Stimulated activated CD8-positive, alpha-beta memory T cell treated with anti-CD3 and anti-CD28 coated beads, Interleukin-15, amount 100 ng/mL, for 24 hours (primary cell): ENCODE measurements around the gene BLNK.
"Not testable (repeated sequence)": the region's sequence is repeated elsewhere in the genome, so short reads cannot be mapped to it uniquely, and the experiment has no call there.

ENCODE experiments used
- DNase-seq: peaks from one replicate; pipeline ENCODE4 v3.0.0-alpha.2; 2020; ENCODE audit warnings: low read depth

BLNK gene

GRCh38 chr10:96225119-96225518, 46.2 kb downstream of the BLNK start:
- no peak for DNase-seq

GRCh38 chr10:96222908-96223307, 48.5 kb downstream of the BLNK start:
- no peak for DNase-seq

GRCh38 chr10:96222441-96222840, 48.9 kb downstream of the BLNK start:
- no peak for DNase-seq

GRCh38 chr10:96218826-96219225, 52.5 kb downstream of the BLNK start:
- no peak for DNase-seq

DNA sequence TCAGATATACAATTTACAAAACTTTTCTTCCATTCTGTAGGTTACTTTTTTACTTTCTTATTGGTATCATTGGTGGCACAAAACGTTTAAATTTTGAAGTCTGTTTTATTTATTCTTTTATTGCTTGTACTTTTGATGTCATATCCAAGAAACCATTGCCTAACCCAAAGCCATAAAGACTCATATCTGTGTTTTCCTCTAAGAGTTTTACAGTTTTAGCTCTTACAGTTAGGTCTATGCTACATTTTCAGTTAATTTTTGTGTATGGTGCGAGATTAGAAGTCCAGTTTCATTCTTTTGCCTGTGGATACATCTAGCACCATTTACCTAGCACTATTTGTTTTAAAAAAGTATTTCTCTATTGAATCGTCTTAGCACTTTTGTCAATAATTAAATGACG, 53.7 kb downstream of the BLNK start:
- no peak for DNase-seq

- no peak for DNase-seq
These were observed 54.6 kb downstream of the BLNK start for GRCh38 chr10:96216775-96217174.

- DNase-seq = no peak
These were observed 58.5 kb downstream of the BLNK start for GRCh38 chr10:96212911-96213310.

DNA sequence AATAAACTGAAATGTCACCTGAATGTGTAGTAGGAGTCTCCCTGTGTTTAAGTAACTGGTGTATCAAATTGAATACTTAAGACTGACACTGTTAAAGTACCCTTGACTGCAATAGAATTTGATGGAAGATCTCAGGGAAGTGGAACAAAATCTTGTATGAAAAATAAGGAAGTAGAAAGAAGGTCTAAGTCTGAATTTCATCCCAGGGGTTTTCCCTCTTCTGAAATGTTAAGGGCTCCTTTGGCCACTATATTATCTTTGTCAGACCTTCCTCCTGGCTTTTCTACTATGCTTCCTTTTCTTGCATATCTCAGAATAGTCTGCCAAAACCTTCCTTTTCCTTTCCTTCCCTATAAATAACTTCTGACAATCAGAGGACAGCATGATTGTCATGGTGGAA, 59.6 kb downstream of the BLNK start:
- DNase-seq = no peak

DNA sequence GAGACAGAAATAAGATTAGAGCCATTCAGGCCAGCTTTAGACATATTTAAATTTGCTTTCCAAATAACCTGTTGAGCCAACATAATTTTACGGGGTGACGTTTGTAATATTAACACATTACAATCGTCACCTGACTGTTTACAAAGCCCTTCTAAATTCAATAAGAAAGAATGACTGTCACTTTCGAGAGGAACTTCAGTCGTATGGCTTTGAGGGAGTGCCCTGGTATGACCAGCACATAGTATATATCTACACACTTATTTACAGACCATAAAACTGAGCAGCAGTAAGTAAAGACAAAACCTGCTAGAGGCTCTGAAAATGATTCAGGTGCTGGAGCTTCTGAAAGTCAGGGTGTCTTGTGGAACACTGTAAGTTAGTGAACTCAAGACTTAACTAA, 62.4 kb downstream of the BLNK start:
- no peak for DNase-seq

DNA sequence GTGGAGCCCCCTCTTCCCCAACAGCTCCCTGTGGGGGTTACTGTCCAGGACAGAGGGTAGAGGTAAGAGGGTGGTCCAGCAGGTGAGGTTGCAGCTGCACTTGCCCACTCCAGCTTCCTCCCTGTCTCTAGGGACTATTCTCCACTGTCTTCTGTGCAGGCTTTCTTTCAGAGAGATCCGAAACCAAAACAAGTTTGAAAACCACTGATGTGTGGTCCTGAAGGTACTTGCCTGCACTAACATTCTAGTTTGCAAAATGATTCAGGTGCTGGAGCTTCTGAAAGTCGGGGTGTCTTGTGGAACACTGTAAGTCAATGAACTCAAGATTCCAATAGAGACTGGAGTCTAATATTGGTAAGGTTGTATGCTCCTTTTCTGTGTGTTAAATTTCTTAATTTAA, 63.1 kb downstream of the BLNK start:
- DNase-seq = no peak

DNA sequence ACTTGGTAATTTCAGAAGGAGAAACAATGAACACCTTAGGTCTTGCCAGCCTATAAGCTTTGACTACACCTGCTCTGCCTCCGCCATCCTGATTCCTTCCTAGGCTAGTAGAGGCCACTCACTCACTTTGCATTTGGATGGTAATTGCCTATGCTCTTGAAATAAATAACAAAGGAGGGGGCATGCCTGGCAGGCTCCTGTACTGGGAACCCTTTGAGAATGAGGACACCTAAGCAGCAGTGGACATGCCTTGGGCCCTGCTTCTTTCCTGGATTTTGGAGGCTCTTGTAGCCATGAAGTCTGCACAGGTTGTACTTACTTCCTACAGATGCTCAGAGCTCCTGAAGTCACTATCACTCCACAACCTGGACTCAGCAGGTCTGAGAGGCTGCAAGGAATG, 65.8 kb downstream of the BLNK start:
- no peak for DNase-seq

GRCh38 chr10:96201525-96201924, 69.8 kb downstream of the BLNK start:
- DNase-seq = no peak

DNA sequence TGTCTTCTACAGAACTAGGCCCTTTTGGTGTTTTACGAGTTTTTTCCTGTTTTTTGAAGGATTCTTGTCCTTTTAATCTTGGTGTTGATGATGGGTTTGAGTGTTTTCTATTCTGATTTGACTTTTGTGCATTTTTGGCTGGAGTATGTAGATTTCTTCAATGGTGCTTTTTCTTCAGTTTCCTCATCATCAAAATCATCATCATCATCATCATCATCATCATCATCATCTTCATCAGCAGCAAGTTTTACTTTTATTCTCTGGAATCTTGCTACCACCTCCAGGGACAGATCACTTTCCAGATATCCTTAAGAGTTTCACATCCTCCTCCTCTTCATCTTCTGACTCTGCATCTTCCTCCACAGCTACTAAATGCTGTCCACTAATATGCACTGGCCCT, 81.9 kb downstream of the BLNK start:
- not testable (repeated sequence) for DNase-seq

DNA sequence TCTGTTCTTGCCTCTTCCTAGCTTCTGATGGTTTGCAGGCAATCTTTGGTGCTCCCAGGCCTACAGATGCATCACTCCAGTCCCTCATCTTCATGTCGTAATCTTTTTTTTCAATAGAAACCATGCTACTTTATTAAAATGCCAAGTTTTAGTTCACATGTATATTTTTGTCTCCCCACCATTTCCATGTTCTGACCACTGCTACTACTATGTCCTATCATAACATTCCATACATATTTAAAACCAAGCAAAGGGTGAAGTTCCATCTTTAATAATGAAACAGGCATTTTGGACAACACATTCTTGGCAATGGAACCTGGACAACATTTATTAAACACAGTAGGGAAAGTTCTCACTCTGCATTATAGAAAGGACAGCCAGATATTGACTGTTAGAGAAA, 82.5 kb downstream of the BLNK start:
- DNase-seq = no peak

- no peak for DNase-seq
These were observed 82.9 kb downstream of the BLNK start for GRCh38 chr10:96188421-96188820.

DNA sequence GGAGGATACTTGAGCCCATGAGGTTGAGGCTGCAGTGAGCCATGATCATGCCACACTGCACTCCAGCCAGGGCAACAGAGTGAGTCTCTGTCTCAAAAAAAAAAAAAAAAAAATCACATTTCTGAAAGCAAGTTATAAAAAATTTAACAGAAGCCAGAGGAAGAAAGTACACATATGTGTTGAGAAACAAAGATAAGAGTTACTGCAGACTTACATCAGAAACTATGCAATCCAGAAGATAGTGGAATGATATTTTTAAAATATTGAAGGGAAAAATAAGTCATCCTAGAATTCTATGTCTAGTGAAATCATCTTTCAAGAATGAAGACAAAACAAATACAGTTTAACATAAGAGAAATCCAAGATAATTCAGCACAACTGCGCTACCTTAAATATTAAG, 94.4 kb downstream of the BLNK start:
- DNase-seq = no peak

GRCh38 chr10:96172666-96173065, 98.7 kb downstream of the BLNK start:
- DNase-seq = no peak

- no peak for DNase-seq
These were observed 101.1 kb downstream of the BLNK start for GRCh38 chr10:96170230-96170629.

- DNase-seq = no peak
These were observed 102.8 kb downstream of the BLNK start for GRCh38 chr10:96168546-96168945.

DNA sequence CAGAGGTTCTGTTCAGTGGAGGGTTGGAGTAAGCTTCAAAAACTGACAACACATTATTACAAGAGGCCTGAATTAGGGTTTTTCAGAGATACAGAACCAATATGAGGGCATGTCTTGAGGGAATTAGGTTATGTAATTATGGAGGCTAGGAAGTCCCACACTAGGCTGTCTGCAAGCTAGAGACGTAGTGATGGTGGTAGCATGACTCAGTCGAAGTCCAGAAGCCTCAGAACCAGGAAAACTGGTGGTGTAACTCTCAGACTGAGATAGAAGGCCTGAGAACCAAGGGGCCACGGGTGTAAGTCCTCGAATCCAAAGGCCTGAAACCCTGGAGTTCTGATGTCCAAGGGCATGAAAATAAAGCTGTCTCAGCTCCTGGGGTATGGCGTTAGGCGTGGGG, 105.6 kb downstream of the BLNK start:
- DNase-seq = no peak

GRCh38 chr10:96153070-96153469, 118.3 kb downstream of the BLNK start:
- DNase-seq = no peak

GRCh38 chr10:96152437-96152836, 118.9 kb downstream of the BLNK start:
- DNase-seq = no peak
